HG02759 (cell line): ENCODE results near the gene AOAH.
"Not testable (repeated sequence)": the region's sequence is repeated elsewhere in the genome, so short reads cannot be mapped to it uniquely, and the experiment has no call there.

Experiments
- ATAC-seq: cut with Tn5 transposase; IDR thresholded peaks from one replicate; pipeline ENCODE4 v1.9.1; 2021; ENCODE audit warnings: mild to moderate bottlenecking, moderate library complexity; ENCODE audit not compliant: unreplicated experiment

The AOAH gene

GRCh38 chr7:36703860-36704259 lies 20.4 kb downstream of the AOAH start:
- not testable (repeated sequence) for ATAC-seq

- ATAC-seq, result no peak
These were observed 31.8 kb downstream of the AOAH start for GRCh38 chr7:36692456-36692855.

- no peak for ATAC-seq
These were observed 32.3 kb downstream of the AOAH start for GRCh38 chr7:36691983-36692382.

GRCh38 chr7:36690514-36691187 lies 33.6 kb downstream of the AOAH start:
- ATAC-seq, result no peak

GRCh38 chr7:36690041-36690440 lies 34.3 kb downstream of the AOAH start:
- ATAC-seq, result no peak

GRCh38 chr7:36686499-36686898 lies 37.8 kb downstream of the AOAH start:
- no peak for ATAC-seq

- no peak for ATAC-seq
These were observed 39.3 kb downstream of the AOAH start for GRCh38 chr7:36684954-36685353.

GRCh38 chr7:36683695-36684357 lies 40.5 kb downstream of the AOAH start:
- no peak for ATAC-seq

- no peak for ATAC-seq
These were observed 41.2 kb downstream of the AOAH start for GRCh38 chr7:36683111-36683510.

GRCh38 chr7:36682102-36682501 lies 42.2 kb downstream of the AOAH start:
- no peak for ATAC-seq

- peak; percentile 51 for ATAC-seq
These were observed 46.4 kb downstream of the AOAH start for GRCh38 chr7:36677769-36678437.

GRCh38 chr7:36673703-36674102 lies 50.6 kb downstream of the AOAH start:
- no peak for ATAC-seq

GRCh38 chr7:36671432-36671829 lies 52.9 kb downstream of the AOAH start:
- ATAC-seq, result no peak

- peak; percentile 77 for ATAC-seq
These were observed 53.5 kb downstream of the AOAH start for GRCh38 chr7:36670585-36671431.

GRCh38 chr7:36668750-36669149 lies 55.5 kb downstream of the AOAH start:
- ATAC-seq, result no peak

GRCh38 chr7:36668080-36668479 lies 56.2 kb downstream of the AOAH start:
- no peak for ATAC-seq

- no peak for ATAC-seq
These were observed 57.1 kb downstream of the AOAH start for GRCh38 chr7:36667007-36667745.

GRCh38 chr7:36663481-36663880 lies 60.8 kb downstream of the AOAH start:
- ATAC-seq, result no peak

- ATAC-seq, result no peak
These were observed 63.0 kb downstream of the AOAH start for GRCh38 chr7:36661135-36661840.
